Right kidney (tissue), 1 donor: ENCODE measurements around the gene EIF4G3.
"Not testable (repeated sequence)": the region's sequence is repeated elsewhere in the genome, so short reads cannot be mapped to it uniquely, and the experiment has no call there.

Experiments
- DNase-seq: peaks from one replicate; pipeline ENCODE4 v3.0.0-alpha.2; 2016

The EIF4G3 gene

DNA sequence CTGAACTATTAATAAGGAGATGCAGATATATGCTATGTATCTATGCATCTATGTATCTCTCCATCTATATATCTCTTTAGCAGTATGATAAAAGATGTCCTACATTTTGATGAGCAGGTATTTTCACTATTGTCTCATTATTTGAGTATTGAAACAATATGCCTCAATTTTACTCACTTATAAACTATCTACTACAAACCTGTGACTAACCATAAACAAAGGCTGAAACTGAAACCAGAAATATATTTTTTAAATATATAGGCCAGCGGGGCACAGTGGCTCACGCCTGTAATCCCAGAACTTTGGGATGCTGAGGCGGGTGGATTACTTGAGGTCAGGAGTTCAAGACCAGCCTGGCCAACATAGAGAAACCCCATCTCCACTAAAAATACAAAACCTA lies 22.0 kb downstream of the EIF4G3 start:
- no peak for DNase-seq

DNA sequence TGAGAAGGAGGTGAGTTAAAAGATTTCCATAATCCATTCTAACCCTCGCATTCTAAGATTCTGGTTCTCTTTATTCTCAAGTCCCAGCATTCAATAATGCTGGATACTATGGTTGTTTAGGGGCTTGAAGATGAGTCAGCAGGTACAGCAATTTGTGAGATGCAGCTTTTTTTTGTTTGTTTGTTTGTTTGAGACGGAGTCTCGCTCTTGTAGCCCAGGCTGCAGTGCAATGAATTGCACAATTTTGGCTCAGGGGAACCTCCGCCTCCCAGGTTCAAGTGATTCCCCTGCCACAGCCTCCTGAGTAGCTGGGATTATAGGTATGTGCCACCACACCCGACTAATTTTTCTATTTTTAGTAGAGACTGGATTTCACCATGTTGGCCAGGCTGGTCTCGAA lies 23.3 kb downstream of the EIF4G3 start:
- DNase-seq, result no peak

- DNase-seq, result no peak
Measured at GRCh38 chr1:21152423-21153100, 24.1 kb downstream of the EIF4G3 start.

DNA sequence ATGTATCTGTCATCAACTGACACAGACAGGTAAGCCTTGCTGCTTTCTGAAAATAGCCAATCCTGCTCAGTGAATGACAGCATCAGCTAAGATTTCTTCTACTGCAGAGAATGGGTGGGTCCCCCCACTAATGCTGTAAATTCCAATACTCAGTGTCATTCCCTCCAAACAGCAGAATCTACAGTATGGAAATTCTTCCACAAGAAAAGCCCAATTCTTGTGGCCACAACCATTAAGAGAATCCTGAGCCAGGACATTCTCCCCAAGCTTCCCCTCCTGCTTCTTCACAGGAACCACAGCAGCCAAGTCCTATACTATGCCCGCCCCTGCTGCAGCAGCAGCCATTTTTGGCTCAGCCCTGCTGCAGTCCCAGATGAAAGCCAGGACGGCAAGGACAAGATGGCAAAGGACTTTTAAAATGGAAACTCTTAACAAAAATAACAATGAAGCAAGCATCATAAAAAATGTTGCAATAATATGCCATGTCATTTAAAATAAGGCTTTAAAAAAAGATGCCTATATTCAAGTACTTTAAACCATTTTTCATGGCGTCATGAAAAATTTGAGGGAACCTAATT lies 26.8 kb downstream of the EIF4G3 start:
- DNase-seq, result no peak

- no peak for DNase-seq
Measured at GRCh38 chr1:21149430-21149854, 27.3 kb downstream of the EIF4G3 start.

DNA sequence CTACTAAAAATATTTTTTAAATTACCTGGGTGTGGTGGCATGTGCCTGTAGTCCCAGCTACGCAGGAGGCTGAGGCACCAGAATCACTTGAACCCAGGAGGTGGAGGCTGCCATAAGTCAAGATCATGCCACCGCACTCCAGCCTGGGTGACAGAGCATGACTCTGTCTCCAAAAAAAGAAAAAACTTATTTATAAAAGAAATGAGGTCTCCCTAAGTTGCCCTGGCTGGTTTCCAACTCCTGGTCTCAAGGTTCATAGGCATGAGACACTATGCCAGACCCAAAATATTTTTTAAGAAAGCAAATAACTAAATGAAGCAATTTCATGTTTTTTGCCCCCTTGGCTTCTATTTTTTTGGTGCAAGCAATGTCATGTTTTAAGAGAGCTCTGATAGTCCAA lies 32.9 kb downstream of the EIF4G3 start:
- DNase-seq, result no peak

DNA sequence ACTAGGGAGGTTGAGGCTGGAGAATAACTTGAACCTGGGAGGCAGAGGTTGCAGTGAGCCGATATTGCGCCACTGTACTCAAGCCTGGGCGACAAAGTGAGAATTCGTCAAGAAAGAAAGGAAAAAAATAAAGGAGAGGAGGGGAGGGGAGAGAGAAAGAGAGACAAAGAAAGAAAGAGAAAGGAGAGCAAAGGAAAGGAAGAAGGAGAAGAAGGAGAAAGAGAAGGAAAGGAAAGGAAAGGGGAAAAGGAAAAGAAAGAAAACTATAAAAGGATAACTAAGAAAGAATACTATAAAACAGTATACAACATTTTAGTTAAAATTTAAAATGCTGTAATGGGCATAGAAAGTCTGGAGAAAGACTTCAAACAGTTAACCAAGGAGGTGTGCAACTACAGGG lies 33.6 kb downstream of the EIF4G3 start:
- DNase-seq, result no peak

DNA sequence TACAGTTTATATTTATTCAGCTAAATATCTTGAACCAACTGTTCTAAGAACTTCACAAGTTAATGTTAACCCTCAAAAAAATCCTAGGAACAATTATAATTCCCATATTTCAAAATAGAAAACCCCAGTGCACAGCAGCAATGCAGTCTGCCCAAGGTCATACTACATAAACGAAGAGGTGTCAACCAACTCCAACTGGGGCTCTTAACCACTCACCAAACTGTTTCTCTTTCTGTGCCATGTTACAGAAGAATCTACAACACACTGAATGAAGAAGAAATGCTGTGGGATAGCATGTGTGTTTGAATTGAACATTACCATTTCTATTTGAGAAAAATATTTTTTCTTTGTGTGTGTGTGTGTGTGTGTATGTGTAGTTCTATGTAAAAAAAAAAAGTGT lies 35.7 kb downstream of the EIF4G3 start:
- no peak for DNase-seq

DNA sequence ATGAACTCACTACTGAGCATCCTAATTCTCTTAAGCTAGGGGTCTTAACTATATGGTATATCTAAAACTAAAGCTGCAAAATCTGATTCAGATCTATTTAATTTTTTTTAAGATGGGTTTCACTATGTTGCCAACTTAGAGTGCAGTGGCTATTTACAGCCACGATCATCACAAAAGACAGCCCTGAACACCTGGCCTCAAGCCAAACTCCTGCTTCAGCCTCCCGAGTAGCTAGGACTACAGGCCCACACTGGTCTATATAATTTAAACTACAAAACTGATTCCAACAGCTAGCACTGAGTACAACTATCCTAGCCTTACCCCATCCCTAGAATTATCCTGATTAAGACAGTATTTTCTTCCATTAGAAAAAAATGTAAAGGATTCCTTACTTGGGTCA lies 37.1 kb downstream of the EIF4G3 start:
- DNase-seq, result no peak

- not testable (repeated sequence) for DNase-seq
Measured at GRCh38 chr1:21136344-21136743, 40.4 kb downstream of the EIF4G3 start.

- DNase-seq, result no peak
Measured at GRCh38 chr1:21131200-21131599, 45.5 kb downstream of the EIF4G3 start.

GRCh38 chr1:21129407-21129806 lies 47.3 kb downstream of the EIF4G3 start:
- DNase-seq, result no peak

DNA sequence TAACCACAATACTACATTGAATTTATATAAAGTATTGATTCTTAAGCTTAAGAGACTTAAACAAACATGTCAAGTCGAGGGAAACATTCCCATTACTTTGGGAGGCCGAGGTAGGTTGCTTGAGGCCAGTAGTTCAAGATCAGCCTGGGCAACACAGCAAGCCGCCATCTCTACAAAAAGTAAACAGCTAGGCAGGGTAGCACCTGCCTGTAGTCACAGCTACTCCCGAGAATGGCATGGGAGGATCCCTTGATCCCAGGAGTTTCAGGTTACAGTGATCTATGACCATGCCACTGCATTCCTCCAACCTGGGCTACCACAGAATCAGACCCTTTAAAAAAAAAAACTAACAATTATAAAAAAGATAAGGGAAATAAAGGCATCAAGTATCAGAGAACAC lies 50.4 kb downstream of the EIF4G3 start:
- DNase-seq, result no peak

DNA sequence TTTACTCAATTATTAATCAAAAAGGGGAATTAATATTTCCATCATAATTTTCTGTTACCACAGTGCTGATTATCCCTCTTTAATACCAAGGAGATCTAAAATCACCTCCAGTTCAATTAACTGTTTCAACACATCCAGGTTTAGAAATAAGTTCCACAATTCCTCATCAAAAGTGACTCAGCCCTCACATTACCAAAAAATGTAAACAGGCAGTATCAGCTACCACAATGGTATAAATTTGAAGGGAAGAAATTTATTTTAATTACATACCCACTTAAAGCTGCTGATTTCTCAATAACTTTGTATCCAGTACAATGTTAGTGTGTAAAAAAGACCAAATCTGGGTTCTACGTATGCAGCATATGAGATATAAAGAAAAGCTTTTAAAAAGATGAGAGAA lies 51.9 kb downstream of the EIF4G3 start:
- DNase-seq, result no peak

- DNase-seq, result no peak
Measured at GRCh38 chr1:21123287-21123948, 53.3 kb downstream of the EIF4G3 start.

GRCh38 chr1:21121764-21122471 lies 54.8 kb downstream of the EIF4G3 start:
- DNase-seq, result no peak

DNA sequence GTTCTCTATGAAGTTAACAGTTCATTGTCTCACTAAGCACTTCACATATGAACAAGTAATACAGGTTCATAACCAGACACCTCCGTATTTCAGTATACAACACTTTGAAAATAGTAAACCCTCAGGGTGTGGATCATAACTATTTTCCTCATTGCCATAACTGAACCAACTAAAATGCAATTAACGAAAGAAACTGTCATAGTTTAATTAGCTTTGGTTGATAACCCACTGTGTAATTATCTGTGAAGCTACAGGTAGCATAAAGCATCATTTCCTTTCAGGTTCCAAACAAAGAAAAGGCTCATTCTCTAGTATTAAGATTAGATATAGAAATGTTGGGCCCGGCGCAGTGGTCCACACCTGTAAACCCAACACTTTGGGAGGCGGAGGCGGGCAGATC lies 58.5 kb downstream of the EIF4G3 start:
- no peak for DNase-seq

DNA sequence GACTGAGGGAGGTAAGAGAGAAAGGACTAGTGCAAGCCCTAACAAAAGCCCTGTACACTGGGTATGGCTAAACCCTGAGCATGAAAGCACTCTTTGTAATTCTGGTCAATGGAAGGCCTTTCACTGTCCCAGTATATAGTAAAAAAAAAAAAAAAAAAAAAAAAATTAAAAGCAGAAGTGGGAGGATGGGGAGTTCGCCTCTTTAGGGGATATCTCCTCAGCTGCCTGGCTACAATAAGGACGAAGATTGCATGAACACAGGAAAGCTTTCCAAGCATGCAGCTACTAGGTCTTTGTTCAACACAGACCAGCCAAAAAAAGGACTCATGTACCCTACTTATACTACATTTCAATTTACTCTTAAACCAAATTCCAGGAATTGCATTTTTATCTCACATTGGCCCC lies 59.1 kb downstream of the EIF4G3 start:
- DNase-seq, result no peak

GRCh38 chr1:21117159-21117558 lies 59.5 kb downstream of the EIF4G3 start:
- no peak for DNase-seq

DNA sequence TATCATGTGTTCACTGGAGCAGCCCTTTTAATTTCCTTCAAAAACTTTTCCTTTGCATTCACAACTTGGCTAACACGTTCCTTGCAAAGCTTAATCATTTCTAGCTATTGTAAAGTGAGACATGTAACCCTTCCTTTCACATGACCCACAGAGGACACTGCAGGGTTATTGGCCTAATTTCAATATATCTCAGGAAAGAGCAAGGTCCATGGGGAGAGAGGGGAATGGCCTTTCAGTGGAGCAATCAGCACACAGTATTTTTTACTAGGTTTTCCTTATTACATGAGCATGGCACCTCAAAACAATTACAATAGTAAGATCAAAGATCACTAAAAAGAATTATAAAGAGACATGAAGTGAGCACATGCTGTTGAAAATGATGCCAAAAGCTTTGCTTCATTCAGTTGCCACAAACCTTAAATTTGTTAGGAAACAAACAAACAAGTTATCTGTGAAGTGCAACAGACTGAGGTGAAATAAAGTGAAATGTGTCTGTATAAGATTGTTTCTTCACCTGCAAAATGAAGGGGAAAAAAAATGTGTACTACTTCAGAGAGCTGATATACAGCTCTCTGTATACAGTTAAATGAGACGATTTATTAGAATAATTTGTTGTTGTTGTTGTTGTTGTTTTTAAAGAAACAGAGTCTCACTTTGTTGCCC lies 61.5 kb downstream of the EIF4G3 start:
- DNase-seq, result no peak

GRCh38 chr1:21114431-21114830 lies 62.3 kb downstream of the EIF4G3 start:
- DNase-seq, result no peak

DNA sequence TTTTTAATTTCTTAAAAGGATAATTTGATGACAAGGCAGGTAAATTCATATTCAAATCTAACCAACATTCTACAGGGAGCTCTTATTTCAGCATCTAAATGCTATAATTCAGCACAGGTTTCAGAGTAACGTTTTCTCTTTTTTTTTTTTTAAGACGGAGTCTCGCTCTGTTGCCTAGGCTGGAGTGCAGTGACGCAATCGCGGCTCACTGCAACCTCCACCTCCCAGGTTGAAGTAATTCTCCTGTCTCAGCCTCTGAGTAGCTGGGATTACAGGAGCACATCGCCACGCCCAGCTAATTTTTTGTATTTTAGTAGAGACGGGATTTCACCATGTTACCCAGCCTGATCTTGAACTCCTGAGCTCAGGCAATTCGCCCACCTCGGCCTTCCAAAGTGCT lies 66.5 kb downstream of the EIF4G3 start:
- DNase-seq, result no peak

- no peak for DNase-seq
Measured at GRCh38 chr1:21106709-21107108, 70.0 kb downstream of the EIF4G3 start.
